ES-I3 (cell line): Measurements from ENCODE around the gene MED13L.

ENCODE experiments used
- H3K36me3 ChIP-seq: 2 replicates; pipeline ENCODE4 v1.6.1; 2013; ENCODE audit warnings: mild to moderate bottlenecking, low read length, control low read depth, moderate library complexity; ENCODE audit not compliant: insufficient read depth
- H3K4me1 ChIP-seq: 2 replicates; pipeline ENCODE4 v1.6.1; 2013; ENCODE audit warnings: mild to moderate bottlenecking, control low read depth, low read length; ENCODE audit not compliant: insufficient read depth
- H3K9ac ChIP-seq: 2 replicates; pipeline ENCODE4 v1.6.1; 2013; ENCODE audit warnings: low read depth, mild to moderate bottlenecking, low read length, moderate library complexity
- H3K9me3 ChIP-seq: 2 replicates; pipeline ENCODE4 v1.6.1; 2013; ENCODE audit warnings: mild to moderate bottlenecking, low read length, moderate library complexity; ENCODE audit not compliant: control insufficient read depth, insufficient read depth

The MED13L gene

DNA sequence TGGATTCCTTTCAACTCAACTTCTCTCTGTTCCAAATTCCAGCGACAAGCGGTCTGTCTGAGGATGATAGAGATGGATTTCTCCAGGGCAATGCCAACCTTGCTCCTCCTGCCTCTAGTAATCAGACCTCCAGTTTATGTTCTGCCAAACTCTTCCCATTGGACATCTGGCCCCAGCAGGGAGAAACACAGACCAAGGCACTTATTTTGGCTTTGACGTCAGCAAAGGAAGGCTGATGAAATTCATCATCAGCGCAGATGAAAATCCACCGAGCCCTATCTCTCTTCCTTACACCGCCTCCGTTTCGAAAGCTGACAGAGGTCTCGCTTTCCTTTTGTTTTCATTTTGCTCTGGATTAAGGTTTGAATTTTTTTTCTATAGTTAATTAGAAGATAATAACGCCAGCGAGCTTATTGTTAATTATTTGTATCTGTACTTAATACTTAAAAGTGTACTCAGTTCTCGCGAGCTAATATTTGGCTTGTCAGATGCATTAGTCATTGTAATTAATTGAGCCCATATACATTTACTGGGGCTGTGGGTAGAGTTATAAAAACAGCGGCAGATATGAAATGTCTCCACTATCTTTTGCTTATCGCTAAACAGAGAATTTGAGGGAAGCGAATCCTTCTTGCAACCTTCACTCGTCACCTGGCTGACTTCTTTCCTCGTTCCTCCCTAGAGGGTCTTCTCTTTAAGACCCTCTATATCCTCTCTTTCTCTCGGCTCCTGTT, 35.9 kb upstream of the MED13L start:
- Histone ChIP-seq H3K9ac (no peak overlapping the region), H3K36me3 (no peaks in the 10 kb centered on the region), H3K4me1 (no peaks in the 10 kb centered on the region; the same call in 1 of the 2 replicates), H3K9me3 (no peaks in the 10 kb centered on the region)

DNA sequence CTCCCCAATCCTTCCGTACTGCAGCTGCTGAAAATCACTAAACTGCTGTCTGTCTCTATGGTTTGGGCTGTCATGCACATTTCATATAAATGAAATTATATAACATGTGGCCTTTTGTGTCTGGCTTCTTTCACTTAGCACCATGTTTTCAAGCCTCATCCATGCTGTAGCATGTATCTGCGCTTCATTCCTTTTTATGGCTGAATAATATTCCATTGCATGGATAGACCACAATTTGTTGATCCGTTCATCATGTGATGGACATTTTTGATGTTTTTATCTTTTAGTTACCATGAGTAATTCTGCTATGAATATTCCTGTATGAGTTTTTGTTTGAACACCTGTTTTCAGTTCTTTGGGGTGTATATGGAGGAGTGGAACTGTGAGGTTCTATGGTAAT, 32.6 kb upstream of the MED13L start:
- no peaks in the 10 kb centered on the region; the same call in 1 of the 2 replicates for H3K4me1 ChIP-seq
- no peaks in the 10 kb centered on the region for H3K36me3 ChIP-seq
- H3K9ac ChIP-seq: no peak overlapping the region
- H3K9me3 ChIP-seq: no peaks in the 10 kb centered on the region

DNA sequence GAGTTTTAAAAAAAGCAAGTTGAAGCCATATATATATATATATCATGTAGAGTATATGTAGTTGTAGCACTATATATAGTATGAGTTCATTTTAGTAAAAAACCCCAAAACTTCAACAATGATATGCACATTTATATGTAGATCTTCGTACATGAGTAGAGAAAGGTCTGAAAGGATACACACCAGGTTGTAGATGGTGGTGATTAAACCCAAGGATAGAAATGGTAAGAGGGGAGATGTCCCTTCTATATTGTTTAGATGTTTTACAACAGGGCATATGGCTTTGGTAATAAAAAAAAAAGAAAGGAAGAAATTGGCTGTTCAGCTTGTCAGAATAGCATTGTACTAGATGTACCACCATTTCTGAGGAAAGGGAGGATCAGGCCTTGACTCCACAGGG, 31.9 kb upstream of the MED13L start:
- H3K4me1 ChIP-seq: no peaks in the 10 kb centered on the region; the same call in 1 of the 2 replicates
- H3K9me3 ChIP-seq: no peaks in the 10 kb centered on the region
- no peaks in the 10 kb centered on the region for H3K36me3 ChIP-seq

DNA sequence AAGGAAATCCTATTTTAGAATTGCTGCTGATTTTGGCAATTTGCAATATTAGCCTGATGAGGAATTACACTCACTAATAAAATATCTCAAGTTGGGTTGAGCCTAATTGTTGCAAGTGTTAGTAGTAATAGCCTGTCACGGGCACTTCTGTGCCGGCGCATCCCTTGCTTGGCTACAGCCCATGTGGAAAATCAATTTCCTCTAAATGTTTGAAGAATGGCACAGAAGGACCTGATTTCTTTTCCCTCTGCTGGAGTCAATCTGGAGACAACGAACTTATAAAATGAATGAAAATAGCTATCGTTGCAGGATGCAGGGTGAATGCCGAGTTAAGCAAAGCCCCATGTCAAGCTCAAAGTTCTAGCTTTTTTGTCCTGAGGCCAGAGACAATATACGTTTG, 31.2 kb upstream of the MED13L start:
- Histone ChIP-seq H3K9me3 (no peaks in the 10 kb centered on the region), H3K36me3 (no peaks in the 10 kb centered on the region), H3K4me1 (no peaks in the 10 kb centered on the region; the same call in 1 of the 2 replicates), H3K9ac (no peak overlapping the region)

More for the DNA sequence above, 31.9 kb upstream of the MED13L start:
- no peak overlapping the region for H3K9ac ChIP-seq

DNA sequence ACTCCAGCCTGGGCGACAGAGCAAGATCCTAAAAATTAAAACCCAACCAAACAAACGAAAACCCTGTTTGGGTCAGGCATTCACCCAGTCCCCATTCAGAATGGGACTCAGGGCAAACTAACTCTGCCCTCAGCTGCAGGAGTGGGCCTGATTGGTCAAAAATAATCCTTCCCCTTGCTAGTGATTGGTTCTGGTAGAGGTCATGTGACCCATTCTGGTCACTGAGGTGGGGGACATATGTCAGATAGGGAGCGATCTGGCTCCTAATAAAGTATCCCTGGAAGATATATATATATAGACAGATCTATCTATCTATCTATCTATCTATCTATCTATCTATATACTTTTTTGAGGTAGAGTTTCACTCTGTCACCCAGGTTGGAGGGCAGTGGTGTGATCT, 29.5 kb upstream of the MED13L start:
- Histone ChIP-seq H3K9me3 (no peaks in the 10 kb centered on the region), H3K36me3 (no peaks in the 10 kb centered on the region), H3K4me1 (peaks cover 11% of the 10 kb centered on the region), H3K9ac (no peak overlapping the region)

DNA sequence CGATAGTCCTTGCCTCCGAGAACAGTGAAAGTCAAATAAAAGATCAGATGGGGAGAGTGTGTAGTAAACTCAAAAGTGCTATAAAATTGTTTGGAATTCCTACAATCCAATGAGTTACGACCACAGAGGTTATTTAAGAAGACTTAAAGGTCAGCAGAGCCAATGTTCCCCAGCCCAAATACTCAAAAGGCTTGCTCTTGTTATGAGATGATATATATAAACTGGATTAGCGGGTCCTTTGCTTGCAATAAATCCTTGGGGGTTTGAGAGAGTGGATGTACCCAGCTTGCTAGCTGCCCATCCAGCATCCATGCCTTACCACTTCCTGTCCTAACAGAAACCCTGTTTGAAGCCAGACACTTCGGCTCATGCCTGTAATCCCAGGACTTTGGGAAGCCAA, 29.0 kb upstream of the MED13L start:
- Histone ChIP-seq H3K36me3 (no peaks in the 10 kb centered on the region), H3K9me3 (no peaks in the 10 kb centered on the region), H3K9ac (no peak overlapping the region), H3K4me1 (peaks cover 14% of the 10 kb centered on the region)

DNA sequence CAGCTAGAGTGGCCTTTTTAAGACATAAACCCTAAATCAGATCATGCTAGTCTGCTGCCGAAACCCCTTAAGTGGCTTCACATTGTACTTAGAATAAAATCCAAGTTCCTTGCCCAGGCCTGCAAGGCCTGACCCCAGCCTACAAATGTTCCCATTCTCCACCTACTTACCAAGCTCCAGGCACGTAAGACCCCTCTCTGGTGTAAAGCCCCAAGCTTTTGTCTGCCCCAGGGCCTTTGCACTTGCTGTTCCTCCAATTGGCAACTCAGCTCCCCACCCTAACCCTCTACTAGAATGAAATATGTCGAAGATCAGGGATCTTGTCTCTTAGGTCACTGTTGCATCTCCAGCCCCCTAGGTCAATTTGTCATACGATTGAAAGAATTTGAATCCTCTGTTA, 27.1 kb upstream of the MED13L start:
- no peaks in the 10 kb centered on the region for H3K9me3 ChIP-seq
- no peaks in the 10 kb centered on the region for H3K36me3 ChIP-seq
- no peak overlapping the region for H3K9ac ChIP-seq

DNA sequence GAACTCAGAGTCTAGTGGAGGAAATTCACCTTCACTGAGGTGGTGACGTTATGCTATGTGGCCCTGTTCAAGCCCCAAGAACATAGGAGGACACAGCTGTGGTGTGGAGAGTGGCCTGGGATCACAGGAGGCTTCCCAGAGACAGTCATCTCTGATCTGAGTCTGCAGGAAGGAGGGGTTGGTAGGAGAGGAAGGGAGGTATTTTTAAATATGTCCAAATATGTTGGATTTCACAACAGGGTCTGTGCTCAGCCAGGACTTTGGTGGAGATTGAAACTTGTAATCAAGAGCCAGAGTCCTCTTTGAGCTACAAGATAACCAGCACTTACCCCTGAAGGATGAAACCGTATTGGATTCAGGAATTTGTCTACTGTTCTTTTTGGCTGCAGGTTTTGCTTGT, 26.4 kb upstream of the MED13L start:
- H3K36me3 ChIP-seq: no peaks in the 10 kb centered on the region
- no peak overlapping the region for H3K9ac ChIP-seq
- no peaks in the 10 kb centered on the region for H3K9me3 ChIP-seq
- H3K4me1 ChIP-seq: peaks cover 20% of the 10 kb centered on the region

More for the DNA sequence above, 27.1 kb upstream of the MED13L start:
- H3K4me1 ChIP-seq: peaks cover 20% of the 10 kb centered on the region

DNA sequence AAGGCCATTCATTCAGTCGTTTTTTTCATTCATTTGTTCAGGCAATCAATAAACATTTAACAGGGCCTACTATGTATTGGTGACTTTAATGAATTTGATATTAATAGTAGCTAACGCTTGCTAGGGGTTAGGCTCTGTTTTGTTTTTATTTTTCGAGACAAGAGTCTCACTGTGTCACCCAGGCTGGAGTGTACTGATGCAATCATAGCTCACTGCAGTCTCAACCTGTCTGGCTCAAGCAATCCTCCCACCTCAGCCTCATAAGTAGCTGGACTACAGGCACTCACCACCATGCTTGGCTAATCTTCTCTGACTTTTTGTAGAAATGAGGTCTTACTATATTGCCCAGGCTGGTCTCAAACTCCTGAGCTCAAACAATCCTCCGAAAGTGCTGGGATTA, 25.6 kb upstream of the MED13L start:
- peaks cover 20% of the 10 kb centered on the region for H3K4me1 ChIP-seq
- no peaks in the 10 kb centered on the region for H3K9me3 ChIP-seq
- no peak overlapping the region for H3K9ac ChIP-seq
- H3K36me3 ChIP-seq: no peaks in the 10 kb centered on the region

DNA sequence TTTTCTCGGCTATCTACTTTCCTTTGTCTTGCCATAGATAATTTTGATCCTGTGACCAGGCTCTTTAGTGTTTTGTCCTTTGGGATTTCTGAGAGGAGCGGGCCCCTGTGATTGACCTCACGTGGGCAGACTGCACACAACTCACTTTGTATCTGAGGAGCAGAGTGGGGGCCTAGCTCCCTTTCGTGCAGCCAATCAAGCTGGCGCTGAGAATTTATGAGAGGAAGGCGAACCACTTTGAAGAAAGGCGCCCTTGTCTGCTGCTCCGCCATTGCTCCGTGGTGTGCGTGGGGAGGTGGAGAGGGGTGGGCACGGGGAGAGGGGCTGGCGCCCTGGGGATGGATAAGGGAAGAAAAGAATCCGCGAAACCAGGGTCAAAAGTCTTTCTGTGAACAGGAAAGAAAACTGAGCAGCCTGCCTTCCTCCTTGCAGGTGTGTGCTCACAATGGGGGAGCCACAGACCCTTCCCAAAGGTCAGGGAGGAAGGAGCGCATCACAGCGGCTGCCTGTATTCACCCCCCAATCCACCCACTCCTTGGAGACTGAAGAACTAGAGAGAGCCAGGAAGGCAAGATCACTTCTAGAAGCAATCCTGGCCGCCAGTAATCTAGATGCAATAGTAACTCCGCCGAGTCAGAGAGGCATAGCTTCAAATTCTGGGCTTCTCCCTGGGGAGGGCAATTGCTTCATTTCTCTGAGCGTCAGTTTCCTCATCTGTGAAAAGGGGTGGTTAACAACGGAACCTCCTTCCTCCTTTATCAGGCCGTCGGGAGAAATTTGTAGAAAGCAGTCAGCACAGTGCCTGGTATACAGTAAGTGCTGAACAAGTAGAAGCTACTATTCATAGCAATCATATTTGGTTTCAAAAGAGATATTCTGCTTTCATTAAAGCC, 24.9 kb upstream of the MED13L start:
- H3K4me1 ChIP-seq: peaks cover 20% of the 10 kb centered on the region
- H3K9ac ChIP-seq: no peak overlapping the region
- no peaks in the 10 kb centered on the region for H3K9me3 ChIP-seq
- H3K36me3 ChIP-seq: no peaks in the 10 kb centered on the region

DNA sequence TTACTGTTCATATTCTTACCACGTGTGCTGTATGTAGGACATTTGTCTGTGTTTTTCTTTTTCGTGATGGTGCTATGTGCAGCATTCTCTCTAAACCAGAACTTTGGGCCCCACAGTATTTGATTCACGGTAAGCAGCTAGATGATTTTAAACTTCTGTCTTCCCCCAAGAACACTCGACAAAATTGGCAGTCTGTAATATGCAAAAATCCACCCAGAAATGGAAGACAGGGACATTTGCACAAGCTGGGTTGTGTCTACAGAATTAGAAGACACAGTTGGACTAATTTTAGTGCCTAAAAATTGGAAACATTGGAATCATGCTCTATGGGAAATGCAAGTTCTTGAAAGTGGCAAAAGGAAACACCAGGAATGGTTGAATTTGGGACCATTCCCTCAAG, 24.1 kb upstream of the MED13L start:
- no peaks in the 10 kb centered on the region for H3K9me3 ChIP-seq
- H3K4me1 ChIP-seq: peaks cover 20% of the 10 kb centered on the region
- H3K9ac ChIP-seq: no peak overlapping the region
- no peaks in the 10 kb centered on the region for H3K36me3 ChIP-seq

DNA sequence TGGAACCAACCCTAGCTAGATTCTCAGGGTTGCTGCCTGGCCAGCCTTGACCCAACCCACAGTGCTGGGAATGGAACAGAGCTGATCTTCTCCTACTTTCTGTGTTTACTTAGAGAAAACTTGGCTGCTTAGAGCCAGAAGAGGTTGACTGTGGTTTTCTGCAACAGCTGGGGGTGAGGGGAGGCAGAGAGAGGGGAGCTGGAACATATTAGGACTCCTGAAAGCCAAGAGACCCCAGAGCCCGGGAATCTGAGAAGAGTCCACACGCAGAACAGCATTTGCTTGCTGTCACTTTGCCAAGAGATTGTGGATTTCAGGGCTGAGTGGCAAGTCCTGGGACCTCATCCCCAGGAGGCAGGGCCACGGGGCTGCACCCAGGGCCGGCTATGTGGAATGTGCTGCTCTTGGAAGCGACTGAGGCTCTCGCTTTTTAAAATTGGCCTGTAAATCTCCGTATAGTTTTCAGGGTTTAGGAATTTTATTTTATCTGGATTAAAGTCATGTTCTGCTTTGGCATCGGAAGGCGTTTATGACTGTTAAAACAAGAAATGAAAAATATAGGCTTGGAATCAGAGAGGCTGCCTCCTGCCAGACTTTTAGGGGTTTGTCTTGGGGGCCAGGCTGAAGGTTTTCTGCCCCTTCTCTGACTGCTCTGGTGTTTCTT, 22.3 kb upstream of the MED13L start:
- Histone ChIP-seq H3K9me3 (no peaks in the 10 kb centered on the region), H3K9ac (no peak overlapping the region), H3K36me3 (no peaks in the 10 kb centered on the region), H3K4me1 (peaks cover 28% of the 10 kb centered on the region)

DNA sequence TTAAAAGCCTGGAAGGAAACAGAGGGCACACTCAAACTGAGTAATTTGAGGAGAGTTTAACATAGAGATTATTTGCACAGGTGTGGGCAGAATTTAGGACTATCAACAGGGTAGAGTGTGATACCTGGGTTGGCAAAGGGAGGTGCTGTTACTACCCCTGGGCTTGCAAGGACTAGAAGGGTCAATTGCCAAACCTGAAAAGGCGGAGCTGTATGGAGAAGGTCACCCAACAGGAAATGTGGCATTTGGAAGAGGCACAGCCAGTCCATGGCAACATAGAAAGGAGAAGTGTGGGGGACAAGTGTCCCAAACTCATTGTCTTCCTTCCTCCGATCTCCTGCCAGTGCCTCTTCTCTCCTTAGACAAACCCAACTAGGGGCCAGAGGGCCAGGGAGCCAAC, 21.6 kb upstream of the MED13L start:
- Histone ChIP-seq H3K4me1 (peaks cover 35% of the 10 kb centered on the region), H3K9me3 (no peaks in the 10 kb centered on the region), H3K36me3 (no peaks in the 10 kb centered on the region), H3K9ac (no peak overlapping the region)

DNA sequence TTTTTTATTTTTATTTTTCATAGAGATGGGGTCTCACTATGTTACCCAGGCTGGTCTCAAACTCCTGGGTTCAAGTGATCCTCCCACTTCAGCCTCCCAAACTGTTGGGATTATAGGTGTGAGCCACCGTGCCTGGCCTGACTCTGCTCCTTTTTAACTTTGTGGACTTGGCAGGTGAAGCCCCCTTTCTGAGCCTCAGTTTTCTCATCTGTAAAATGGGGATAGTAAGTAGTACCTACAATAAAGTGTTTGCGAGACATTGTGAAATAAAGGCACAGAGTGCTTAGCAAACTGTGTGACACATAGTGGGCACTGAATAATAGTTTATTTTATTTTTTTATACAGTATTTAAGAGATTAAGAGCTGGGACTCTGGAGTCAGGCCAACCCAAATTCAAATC, 21.1 kb upstream of the MED13L start:
- Histone ChIP-seq H3K9me3 (no peaks in the 10 kb centered on the region), H3K4me1 (peaks cover 35% of the 10 kb centered on the region), H3K9ac (no peak overlapping the region), H3K36me3 (no peaks in the 10 kb centered on the region)
